HepG2 (cell line): ENCODE results near the gene IGF2. TPM values are rescaled to one million over a fixed set of nuclear protein-coding genes. Genes with fewer than 3 reads are reported as not detected.

ENCODE experiments used
- DBP ChIP-seq: sonication (generic); formaldehyde crosslinking; IDR thresholded peaks from 2 replicates; pipeline ENCODE4 v1.4.0; 2020; ENCODE audit warnings: missing genetic modification reagents; ENCODE audit errors: not compliant biosample characterization
- GMEB1 ChIP-seq: sonication (generic); formaldehyde crosslinking; IDR thresholded peaks from 2 replicates; pipeline ENCODE4 v1.5.1; 2020; ENCODE audit warnings: missing genetic modification reagents, mild to moderate bottlenecking, borderline replicate concordance
- HNF1A ChIP-seq, 2 experiments: sonication (generic) in 1 of 2; formaldehyde crosslinking in 1 of 2; IDR thresholded peaks; 2 replicates each; pipeline versions ENCODE4 v1.4.0 to v1.6.1; 2016 to 2020; ENCODE audit warnings: borderline replicate concordance in 1 of 2, low read depth in 1 of 2, mild to moderate bottlenecking in 1 of 2, missing genetic modification reagents in 1 of 2
- MEF2D ChIP-seq: sonication (generic); formaldehyde crosslinking; IDR thresholded peaks from 2 replicates; pipeline ENCODE4 v1.5.1; 2020; ENCODE audit warnings: mild to moderate bottlenecking, missing genetic modification reagents
- NCOA5 ChIP-seq: sonication (generic); formaldehyde crosslinking; IDR thresholded peaks from 2 replicates; pipeline ENCODE4 v1.4.0; 2020; ENCODE audit warnings: missing genetic modification reagents
- PHF8 ChIP-seq: sonication (generic); formaldehyde crosslinking; IDR thresholded peaks from 2 replicates; pipeline ENCODE4 v1.5.0; 2020; ENCODE audit warnings: missing genetic modification reagents
- SKIL ChIP-seq: sonication (generic); formaldehyde crosslinking; IDR thresholded peaks from 2 replicates; pipeline ENCODE4 v1.8.0; 2022; ENCODE audit warnings: missing genetic modification reagents, mild to moderate bottlenecking, moderate library complexity, borderline replicate concordance
- XBP1 ChIP-seq: sonication (generic); formaldehyde crosslinking; IDR thresholded peaks from 2 replicates; pipeline ENCODE4 v1.5.0; 2020; ENCODE audit warnings: missing genetic modification reagents
- ZMAT5 ChIP-seq: sonication (generic); formaldehyde crosslinking; IDR thresholded peaks from 2 replicates; pipeline ENCODE4 v1.5.0; 2020; ENCODE audit warnings: mild to moderate bottlenecking, low read depth, missing genetic modification reagents, borderline replicate concordance
- ZNF124 ChIP-seq: sonication (generic); formaldehyde crosslinking; IDR thresholded peaks from 2 replicates; pipeline ENCODE4 v1.4.0; 2020; ENCODE audit warnings: missing genetic modification reagents
- ZNF414 ChIP-seq: sonication (generic); formaldehyde crosslinking; IDR thresholded peaks from 2 replicates; pipeline ENCODE4 v1.5.0; 2020; ENCODE audit warnings: missing genetic modification reagents
- ZNF510 ChIP-seq: sonication (generic); formaldehyde crosslinking; IDR thresholded peaks from 2 replicates; pipeline ENCODE4 v1.4.0; 2020; ENCODE audit warnings: low read depth, mild to moderate bottlenecking, missing genetic modification reagents
- ZNF574 ChIP-seq: sonication (generic); formaldehyde crosslinking; IDR thresholded peaks from 2 replicates; pipeline ENCODE4 v1.4.0; 2020; ENCODE audit warnings: missing genetic modification reagents
- polyA plus RNA-seq, 8 experiments: library from polyadenylated mRNA; depleted of rRNA in 3 of 8; stranded (reverse) in 7 of 8; unstranded in 1 of 8; fragments of >200 nt; fragmentation: Illumina TruSeq in 4 of 8; extraction: Trizol in 4 of 8; gene quantifications; 2 replicates each; pipeline versions ENCODE4 v1.2.1 to v1.2.3, GENCODE V29; 2011 to 2016; ENCODE audit warnings: low read depth in 4 of 8, missing spikeins in 1 of 8, mixed read lengths in 1 of 8; ENCODE audit not compliant: insufficient read depth in 1 of 8
- total RNA-seq, 5 experiments: library from RNA; depleted of rRNA; stranded (reverse); fragments of >200 nt; fragmentation: Illumina TruSeq; extraction: Trizol; gene quantifications; 2 replicates each; pipeline ENCODE4 v1.2.3, GENCODE V29; 2016; ENCODE audit warnings: low read depth in 1 of 5

IGF2 gene
- total and polyA plus RNA-seq, 2 of the 13 experiments (the other 11 are each of a cell fraction or from before 2014, with no cell fraction given), result 79.1 to 254 TPM

GRCh38 chr11:2129308-2129698 lies 9.9 kb downstream of the IGF2 start (continued):
- no peak for TF ChIP-seq ZNF414 (CRISPR knock-in tag)
- 0 out of 2 replicates have a peak, but pooled peaks have one; percentile 50 for TF ChIP-seq XBP1 (CRISPR knock-in tag)
- TF ChIP-seq HNF1A (IDR thresholded peaks at IDR 0.05; ENCODE audit: low read depth), result peak; percentile 1; the same call in 1 of the 2 replicates
- TF ChIP-seq HNF1A (CRISPR knock-in tag; IDR thresholded peaks at IDR 0.05; ENCODE audit: borderline replicate concordance), result no peak
- 0 out of 2 replicates have a peak, but pooled peaks have one; percentile 60 for TF ChIP-seq ZMAT5
- TF ChIP-seq GMEB1 (CRISPR knock-in tag), result 0 out of 2 replicates have a peak, but pooled peaks have one; percentile 9
- 0 out of 2 replicates have a peak, but pooled peaks have one; percentile 8 for TF ChIP-seq NCOA5
- TF ChIP-seq PHF8 (CRISPR knock-in tag), result 0 out of 2 replicates have a peak, but pooled peaks have one; percentile 19
- no peak for TF ChIP-seq ZNF124 (CRISPR knock-in tag)
- TF ChIP-seq SKIL (CRISPR knock-in tag), result peak; percentile 3; the same call in 1 of the 2 replicates
- TF ChIP-seq ZNF510 (CRISPR knock-in tag), result 0 out of 2 replicates have a peak, but pooled peaks have one; percentile 2
- TF ChIP-seq DBP (CRISPR knock-in tag), result peak; percentile 19
- TF ChIP-seq MEF2D (CRISPR knock-in tag), result no peak
- TF ChIP-seq ZNF574 (CRISPR knock-in tag), result peak; percentile 37; the same call in 1 of the 2 replicates
